ENCODE results near the gene CPT1C. TPM values are rescaled to one million over a fixed set of nuclear protein-coding genes. Genes with fewer than 3 reads are reported as not detected.

The CPT1C gene
- total RNA-seq, result 26.3 to 30.7 TPM (median 27.3 TPM) in 3 replicates
- long read RNA-seq, transcript CPT1C-202 (19 exons, 2,783 nt), result minor isoform, 6 of 29 reads
- long read RNA-seq, transcript CPT1C-217 (20 exons, 2,767 nt), result major isoform, 7 of 29 reads
- long read RNA-seq, partial matches to known transcripts, result 3 of 29 reads
- long read RNA-seq, other reads (novel, unspliced or antisense), result 12 of 29 reads

- TF ChIP-seq CTCF (IDR thresholded peaks at IDR 0.05), result no peak
- no peak for DNase-seq (ENCODE audit: low spot score)
These were observed at the start of gene CPT1C for GRCh38 chr19:49690656-49691242. CPT1C (plus strand) TSS chr19:49691116; CDS start chr19:49692253, 1,137 bp downstream.

GRCh38 chr19:49641688-49642491 is 49.0 kb upstream of the CPT1C start, which contains the start of gene SCAF1:
SCAF1 (plus strand) TSS chr19:49642209; CDS start chr19:49645027, 2,818 bp downstream.
- DNase-seq (ENCODE audit: low spot score), result peak; percentile 100
- Mint-ChIP-seq H3K27me3 (ENCODE audit: low read depth) (no peaks in the 10 kb centered on the region), H3K9me3 (ENCODE audit: low read depth) (no peaks in the 10 kb centered on the region), H3K4me1 (ENCODE audit: low read depth) (peaks cover 66% of the 10 kb centered on the region), H3K27ac (ENCODE audit: unreplicated experiment) (peak within 1 kb of the TSS; percentile 100), H3K4me3 (ENCODE audit: unreplicated experiment) (peak within 1 kb of the TSS; percentile 98), H3K36me3 (ENCODE audit: low read depth) (peaks cover 7% of the 10 kb centered on the region)
- TF ChIP-seq CTCF (IDR thresholded peaks at IDR 0.05), result no peak

More at GRCh38 chr19:49690656-49691242, at the start of gene CPT1C:
- Mint-ChIP-seq H3K9me3 (ENCODE audit: low read depth) (no peaks in the 10 kb centered on the region), H3K36me3 (ENCODE audit: low read depth) (peaks cover 6% of the 10 kb centered on the region), H3K4me1 (ENCODE audit: low read depth) (peaks cover 28% of the 10 kb centered on the region), H3K27ac (ENCODE audit: unreplicated experiment) (peak within 1 kb of the TSS; percentile 83), H3K4me3 (ENCODE audit: unreplicated experiment) (peak within 1 kb of the TSS; percentile 90), H3K27me3 (ENCODE audit: low read depth) (no peaks in the 10 kb centered on the region)

GRCh38 chr19:49642492-49643035 is 48.4 kb upstream of the CPT1C start:
- DNase-seq (ENCODE audit: low spot score), result no peak
- Mint-ChIP-seq H3K36me3 (ENCODE audit: low read depth) (peaks cover 11% of the 10 kb centered on the region), H3K4me3 (ENCODE audit: unreplicated experiment) (peak overlapping the region; percentile 98), H3K9me3 (ENCODE audit: low read depth) (no peaks in the 10 kb centered on the region), H3K27ac (ENCODE audit: unreplicated experiment) (peak overlapping the region; percentile 100), H3K4me1 (ENCODE audit: low read depth) (peaks cover 62% of the 10 kb centered on the region), H3K27me3 (ENCODE audit: low read depth) (no peaks in the 10 kb centered on the region)
- TF ChIP-seq CTCF (IDR thresholded peaks at IDR 0.05), result no peak

GRCh38 chr19:49643466-49643865 is 47.5 kb upstream of the CPT1C start:
- peaks cover 11% of the 10 kb centered on the region for H3K36me3 Mint-ChIP-seq (ENCODE audit: low read depth)
- peak overlapping the region; percentile 98 for H3K4me3 Mint-ChIP-seq (ENCODE audit: unreplicated experiment)
- H3K4me1 Mint-ChIP-seq (ENCODE audit: low read depth), result peaks cover 54% of the 10 kb centered on the region
- H3K9me3 Mint-ChIP-seq (ENCODE audit: low read depth), result no peaks in the 10 kb centered on the region
- H3K27ac Mint-ChIP-seq (ENCODE audit: unreplicated experiment), result peak overlapping the region; percentile 100
- DNase-seq (ENCODE audit: low spot score), result no peak
- H3K27me3 Mint-ChIP-seq (ENCODE audit: low read depth), result no peaks in the 10 kb centered on the region
- TF ChIP-seq CTCF (IDR thresholded peaks at IDR 0.05), result no peak

- H3K27ac Mint-ChIP-seq (ENCODE audit: unreplicated experiment), result no peak overlapping the region
- DNase-seq (ENCODE audit: low spot score), result no peak
- no peak overlapping the region for H3K4me3 Mint-ChIP-seq (ENCODE audit: unreplicated experiment)
- no peaks in the 10 kb centered on the region for H3K27me3 Mint-ChIP-seq (ENCODE audit: low read depth)
- peaks cover 42% of the 10 kb centered on the region for H3K4me1 Mint-ChIP-seq (ENCODE audit: low read depth)
- TF ChIP-seq CTCF (IDR thresholded peaks at IDR 0.05), result no peak
- H3K36me3 Mint-ChIP-seq (ENCODE audit: low read depth), result peaks cover 13% of the 10 kb centered on the region
- H3K9me3 Mint-ChIP-seq (ENCODE audit: low read depth), result no peaks in the 10 kb centered on the region
These were observed 45.3 kb upstream of the CPT1C start for GRCh38 chr19:49645592-49645991.

All from chondrocyte (in vitro differentiated cells).